GM21786 (cell line): ENCODE data around the gene DAPK3.
"Not testable (repeated sequence)": the region's sequence is repeated elsewhere in the genome, so short reads cannot be mapped to it uniquely, and the experiment has no call there.

Source experiments
- ATAC-seq: cut with Tn5 transposase; IDR thresholded peaks from one replicate; pipeline ENCODE4 v1.9.1; 2021; ENCODE audit not compliant: unreplicated experiment

DAPK3 gene

DNA sequence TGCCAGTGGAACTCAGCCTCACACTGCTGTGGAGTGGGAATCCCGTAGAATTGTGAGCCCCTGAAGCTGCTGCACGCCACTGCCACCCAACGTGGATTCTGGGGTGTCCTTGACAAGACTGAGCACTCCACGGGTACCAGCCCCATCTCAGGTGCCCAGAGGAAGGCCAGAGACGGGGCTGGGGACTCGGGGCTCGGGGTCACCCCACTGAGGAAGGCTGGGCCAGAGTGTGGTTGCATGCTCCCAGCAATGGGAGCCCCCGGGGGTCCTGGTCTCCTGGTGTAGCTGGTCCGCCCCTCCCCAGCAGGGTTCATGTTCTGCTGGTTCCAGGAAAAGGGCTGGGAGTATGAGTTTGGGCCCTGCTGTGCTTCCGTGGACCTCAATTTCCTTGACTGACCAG is 15.2 kb downstream of the DAPK3 start:
- ATAC-seq: no peak

GRCh38 chr19:3955276-3955675 is 15.6 kb downstream of the DAPK3 start:
- ATAC-seq: not testable (repeated sequence)

GRCh38 chr19:3954107-3954506 is 16.8 kb downstream of the DAPK3 start:
- no peak for ATAC-seq

DNA sequence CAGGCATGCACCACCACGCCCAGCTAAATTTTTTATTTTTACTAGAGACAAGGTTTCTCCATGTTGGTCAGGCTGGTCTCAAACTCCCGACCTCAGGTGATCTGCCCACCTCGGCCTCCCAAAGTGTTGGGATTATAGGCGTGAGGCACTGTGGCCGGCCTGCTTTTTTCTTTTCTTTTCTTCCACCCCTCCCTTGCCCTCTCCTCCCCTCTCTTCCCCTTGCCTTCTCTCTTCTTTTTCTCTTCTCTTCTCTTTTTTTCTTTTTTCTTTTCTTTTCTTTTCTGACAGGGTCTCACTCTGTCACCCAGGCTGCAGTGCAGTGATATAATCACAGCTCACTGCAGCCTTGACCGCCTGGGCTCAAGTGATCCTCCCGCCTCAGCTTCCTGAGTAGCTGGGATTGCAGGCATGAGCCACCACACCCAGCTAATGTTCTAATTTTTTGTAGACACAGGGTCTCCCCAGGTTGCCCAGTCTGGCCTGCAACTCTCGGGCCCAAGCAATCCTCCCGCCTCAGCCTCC is 18.1 kb downstream of the DAPK3 start:
- ATAC-seq: not testable (repeated sequence)

DNA sequence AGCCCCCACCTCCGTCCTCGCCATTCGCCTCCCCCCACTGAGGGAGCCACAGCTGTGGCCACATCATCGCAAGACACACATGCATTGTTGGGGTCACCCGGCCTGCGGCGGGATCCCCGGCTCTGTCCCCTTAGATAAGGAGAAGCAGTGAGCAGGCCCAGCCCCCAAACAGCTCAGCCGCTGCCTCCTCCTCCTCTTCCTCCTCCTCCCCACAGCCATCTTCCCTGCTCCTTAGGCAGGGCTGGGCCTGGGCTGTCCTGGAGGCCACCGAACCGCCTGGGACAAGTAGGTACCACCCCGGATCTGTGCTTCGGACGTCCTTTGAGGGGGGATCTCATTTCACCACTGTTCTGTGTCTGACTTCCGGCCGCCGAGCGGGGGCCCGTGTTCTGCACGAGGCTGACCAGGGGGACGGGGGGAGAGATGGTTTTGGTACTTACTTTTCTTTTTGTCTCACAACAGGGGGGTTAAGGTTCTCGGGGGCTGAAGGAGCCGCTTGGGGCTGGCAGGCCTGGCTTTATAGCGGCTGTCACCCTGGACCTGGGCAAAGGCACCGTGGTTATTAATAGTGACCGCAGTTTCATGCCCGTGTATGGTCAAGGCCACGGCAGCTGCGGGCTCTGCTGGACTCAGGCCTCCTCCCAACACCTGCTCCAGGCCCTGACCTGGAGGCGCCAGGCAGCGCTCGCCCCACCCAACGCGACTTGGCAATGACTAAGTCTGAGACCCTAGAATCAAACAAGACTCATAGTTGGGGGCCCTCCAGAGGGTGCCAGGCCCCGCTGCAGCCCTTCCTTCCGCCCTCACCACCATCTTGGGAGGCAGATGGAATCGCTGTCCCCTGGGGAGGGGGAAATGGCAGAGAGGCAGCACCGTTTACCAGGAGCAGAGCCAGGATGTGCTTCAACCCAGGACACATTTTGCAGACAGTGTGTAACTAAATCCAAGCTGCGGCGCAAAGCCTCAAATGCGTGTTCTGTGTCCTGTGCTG is 19.7 kb downstream of the DAPK3 start:
- no peak for ATAC-seq

- ATAC-seq: no peak
Measured at GRCh38 chr19:3949997-3950859, 20.7 kb downstream of the DAPK3 start.

- no peak for ATAC-seq
Measured at GRCh38 chr19:3949294-3949693, 21.6 kb downstream of the DAPK3 start.

GRCh38 chr19:3947316-3947933 is 23.5 kb downstream of the DAPK3 start:
- not testable (repeated sequence) for ATAC-seq

GRCh38 chr19:3945838-3946237 is 25.1 kb downstream of the DAPK3 start:
- no peak for ATAC-seq

- ATAC-seq: no peak
Measured at GRCh38 chr19:3944018-3944721, 26.7 kb downstream of the DAPK3 start.

- ATAC-seq: no peak
Measured at GRCh38 chr19:3942790-3943409, 28.0 kb downstream of the DAPK3 start.

- not testable (repeated sequence) for ATAC-seq
Measured at GRCh38 chr19:3938300-3938950, 32.5 kb downstream of the DAPK3 start.

DNA sequence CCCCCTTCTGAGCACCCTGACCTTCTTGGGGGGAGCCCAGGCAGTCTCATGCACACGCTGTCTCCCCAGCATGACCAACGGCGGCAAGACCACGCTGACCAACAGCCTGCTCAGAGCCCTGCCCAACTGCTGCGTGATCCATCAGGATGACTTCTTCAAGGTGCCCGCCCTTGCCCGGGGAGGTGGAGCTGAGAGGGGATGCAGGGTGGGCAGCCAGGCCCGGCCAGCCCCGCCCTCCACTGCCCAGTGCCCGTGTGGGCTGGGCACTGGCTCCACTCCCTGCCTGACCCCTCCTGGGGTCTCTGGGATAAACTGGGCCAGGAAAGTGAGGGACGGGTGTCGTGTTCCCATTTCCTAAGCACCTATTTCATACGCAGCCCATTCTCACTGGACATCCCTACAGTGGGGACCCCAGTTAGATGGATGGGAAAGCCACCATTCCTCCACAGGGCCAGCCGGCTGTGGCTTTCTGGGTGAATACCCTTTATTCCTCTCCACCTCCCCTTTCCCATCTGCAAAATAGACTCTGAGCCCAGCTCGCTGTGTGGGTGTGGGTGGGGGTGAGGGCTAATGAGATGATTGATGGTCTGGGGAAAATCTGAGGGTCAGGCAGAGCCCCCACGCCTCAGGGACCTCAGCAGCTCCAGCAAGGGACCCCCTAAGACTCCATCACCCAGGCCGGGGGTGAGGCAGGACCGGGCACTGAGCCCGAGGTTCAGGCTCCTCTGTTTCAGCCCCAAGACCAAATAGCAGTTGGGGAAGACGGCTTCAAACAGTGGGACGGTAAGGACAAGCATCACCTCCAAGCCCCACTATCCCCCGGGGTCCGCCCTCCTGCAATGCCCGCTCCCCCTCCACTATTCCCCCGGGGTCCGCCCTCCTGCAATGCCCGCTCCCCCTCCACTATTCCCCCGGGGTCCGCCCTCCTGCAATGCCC is 34.1 kb downstream of the DAPK3 start:
- no peak for ATAC-seq

DNA sequence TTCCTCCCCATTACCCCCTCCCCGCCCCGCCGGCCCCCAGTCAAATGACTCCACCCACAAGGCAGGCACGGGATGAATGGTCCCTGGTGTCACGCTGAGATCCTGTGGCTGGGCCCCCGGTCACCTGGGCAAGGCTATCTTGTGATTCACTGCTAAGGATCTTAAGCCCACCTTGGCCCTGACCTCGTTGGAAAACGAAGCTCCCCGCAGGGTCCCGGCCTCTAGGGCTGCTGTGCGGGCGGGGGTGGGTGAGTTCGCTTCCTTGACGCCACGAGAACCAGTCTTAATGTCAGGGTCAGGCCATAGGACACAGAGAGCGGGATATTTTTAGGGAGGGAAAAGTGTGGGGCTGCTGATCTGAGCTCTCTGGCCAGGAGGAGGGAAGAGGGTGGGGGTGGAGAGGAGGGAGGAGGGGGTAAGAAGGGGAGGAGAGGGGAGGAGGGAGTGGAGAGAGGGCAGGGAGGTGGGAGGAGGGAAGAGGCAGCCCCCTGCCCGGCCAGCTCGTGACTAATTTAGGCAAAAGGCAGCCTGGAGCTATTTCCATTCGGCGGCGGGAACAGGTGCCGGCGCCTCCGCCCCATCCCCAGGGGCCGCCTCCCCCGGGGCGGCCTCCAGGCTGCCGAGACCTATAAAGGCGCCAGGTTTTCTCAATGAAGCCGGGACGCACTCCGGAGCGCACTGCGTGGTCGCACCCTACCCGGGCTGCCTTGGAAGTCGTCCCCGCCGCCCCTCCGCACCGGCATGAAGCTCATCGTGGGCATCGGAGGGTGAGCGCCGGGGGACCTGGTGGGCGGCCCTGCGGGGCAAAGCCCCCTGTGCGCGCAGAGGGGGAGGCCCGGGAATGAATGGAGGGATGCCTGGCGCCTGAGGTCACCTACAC is 37.7 kb downstream of the DAPK3 start, which contains the start of gene NMRK2:
TSS of gene NMRK2 (plus strand) at position 139 of the 880 bp plus-strand sequence. CDS start at position 742, 603 bp downstream.
- ATAC-seq: no peak

DNA sequence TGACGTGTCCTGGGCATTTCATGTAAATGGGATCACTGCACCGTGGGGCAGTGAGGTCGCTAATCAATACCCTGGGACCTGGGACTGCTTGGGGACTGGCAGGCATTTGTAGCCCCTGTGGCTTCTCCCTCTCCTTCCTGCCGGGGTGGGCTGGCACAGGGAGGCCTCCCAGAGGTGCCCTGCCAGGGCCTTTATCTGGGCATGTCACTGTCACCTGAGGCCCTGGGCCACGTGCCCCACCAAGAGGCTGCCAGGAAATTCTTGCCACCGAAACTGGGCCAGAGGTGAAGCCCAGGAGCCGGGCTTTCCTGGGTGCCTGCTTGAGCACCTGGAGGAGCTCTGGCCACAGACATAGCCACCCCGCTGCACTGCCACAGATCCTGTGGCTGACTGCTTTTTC is 39.9 kb downstream of the DAPK3 start:
- ATAC-seq: no peak

DNA sequence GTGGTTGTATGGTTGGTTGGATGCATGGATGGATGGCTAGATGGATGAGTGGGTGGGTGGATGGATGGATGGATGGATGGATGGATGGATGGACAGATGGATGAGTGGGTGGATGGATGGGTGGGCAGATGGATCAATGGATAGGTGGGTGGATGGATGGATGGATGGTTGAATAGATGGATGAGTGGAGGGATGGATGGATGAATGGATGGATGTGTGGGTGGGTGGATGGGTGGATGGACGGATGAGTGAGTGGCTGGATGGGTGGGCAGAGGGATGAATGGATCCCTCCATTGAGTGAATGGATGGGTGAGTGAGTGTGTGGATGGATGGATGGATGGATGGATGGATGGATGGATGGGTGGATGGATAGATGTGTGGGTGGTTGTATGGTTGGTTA is 47.0 kb downstream of the DAPK3 start:
- no peak for ATAC-seq

- ATAC-seq: no peak
Measured at GRCh38 chr19:3923096-3923758, 47.7 kb downstream of the DAPK3 start.
